VCaP (cell line): ENCODE results near the gene RPA1.

Experiments
- H3K27ac ChIP-seq: fragments of 450-650 bp; 2 replicates; pipeline ENCODE4 v1.5.1; 2017
- TF ChIP-seq, protein P1 (sequence below): fragments of 450-650 bp; conservative IDR thresholded peaks from 2 replicates; pipeline ENCODE4 v1.5.1; 2017; ENCODE audit warnings: mild to moderate bottlenecking, moderate library complexity

Gene RPA1

DNA sequence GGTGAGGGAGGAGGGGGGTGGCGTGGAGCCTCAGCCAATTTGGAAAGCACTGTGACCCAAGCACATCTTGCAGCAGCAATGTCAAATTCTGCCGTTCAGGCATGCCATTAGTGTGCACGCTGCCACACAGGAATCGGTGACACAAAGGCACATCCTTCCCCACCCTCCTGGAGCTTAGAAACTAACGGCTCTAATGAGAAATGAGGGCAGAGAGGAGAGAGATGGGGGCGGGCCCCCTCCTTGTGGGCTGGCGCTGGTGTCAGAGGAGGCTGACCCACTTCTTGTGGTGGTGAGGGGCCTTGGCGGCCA is 100.5 kb downstream of the RPA1 start:
- H3K27ac ChIP-seq, result no peak overlapping the region
- TF ChIP-seq, protein P1, sequence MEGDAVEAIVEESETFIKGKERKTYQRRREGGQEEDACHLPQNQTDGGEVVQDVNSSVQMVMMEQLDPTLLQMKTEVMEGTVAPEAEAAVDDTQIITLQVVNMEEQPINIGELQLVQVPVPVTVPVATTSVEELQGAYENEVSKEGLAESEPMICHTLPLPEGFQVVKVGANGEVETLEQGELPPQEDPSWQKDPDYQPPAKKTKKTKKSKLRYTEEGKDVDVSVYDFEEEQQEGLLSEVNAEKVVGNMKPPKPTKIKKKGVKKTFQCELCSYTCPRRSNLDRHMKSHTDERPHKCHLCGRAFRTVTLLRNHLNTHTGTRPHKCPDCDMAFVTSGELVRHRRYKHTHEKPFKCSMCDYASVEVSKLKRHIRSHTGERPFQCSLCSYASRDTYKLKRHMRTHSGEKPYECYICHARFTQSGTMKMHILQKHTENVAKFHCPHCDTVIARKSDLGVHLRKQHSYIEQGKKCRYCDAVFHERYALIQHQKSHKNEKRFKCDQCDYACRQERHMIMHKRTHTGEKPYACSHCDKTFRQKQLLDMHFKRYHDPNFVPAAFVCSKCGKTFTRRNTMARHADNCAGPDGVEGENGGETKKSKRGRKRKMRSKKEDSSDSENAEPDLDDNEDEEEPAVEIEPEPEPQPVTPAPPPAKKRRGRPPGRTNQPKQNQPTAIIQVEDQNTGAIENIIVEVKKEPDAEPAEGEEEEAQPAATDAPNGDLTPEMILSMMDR, result no peak

DNA sequence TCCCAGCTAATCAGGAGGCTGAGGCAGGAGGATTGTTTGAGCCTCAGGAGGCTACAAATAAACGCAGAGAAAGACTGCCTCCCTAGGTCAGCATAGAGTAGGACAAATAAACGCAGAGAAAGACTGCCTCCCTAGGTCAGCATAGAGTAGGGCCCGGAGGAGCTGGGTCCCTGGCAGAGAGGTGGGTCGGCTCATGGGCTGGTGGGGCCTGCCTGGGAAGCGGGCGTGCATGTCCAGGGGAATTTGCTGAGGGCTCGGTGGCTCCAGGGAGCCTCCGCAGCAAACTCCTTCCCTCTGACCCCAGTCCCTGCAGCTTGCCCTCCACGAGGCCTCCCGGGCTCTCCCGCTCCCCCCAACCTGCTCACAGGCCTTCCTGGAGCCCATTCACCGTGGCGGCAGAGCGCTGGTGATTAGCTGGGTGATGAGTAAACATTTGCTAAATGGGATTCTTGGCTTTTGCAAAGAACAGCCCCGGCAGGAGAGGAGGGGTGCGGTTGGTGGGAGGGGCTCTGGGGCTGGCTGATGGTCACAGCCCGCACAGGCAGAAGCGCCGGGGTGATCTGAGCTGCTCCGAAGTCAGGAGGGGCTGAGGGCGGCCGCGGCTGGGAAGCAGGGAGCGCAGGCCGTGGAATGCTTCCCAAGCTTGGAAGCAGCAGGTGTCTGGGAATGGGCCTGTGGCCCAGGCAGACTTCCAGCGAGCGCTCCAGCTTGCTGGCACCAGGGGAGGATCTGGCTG is 102.2 kb downstream of the RPA1 start:
- TF ChIP-seq, protein P1, result no peak
- H3K27ac ChIP-seq, result peak overlapping the region; percentile 47; the same call in 1 of the 2 replicates

DNA sequence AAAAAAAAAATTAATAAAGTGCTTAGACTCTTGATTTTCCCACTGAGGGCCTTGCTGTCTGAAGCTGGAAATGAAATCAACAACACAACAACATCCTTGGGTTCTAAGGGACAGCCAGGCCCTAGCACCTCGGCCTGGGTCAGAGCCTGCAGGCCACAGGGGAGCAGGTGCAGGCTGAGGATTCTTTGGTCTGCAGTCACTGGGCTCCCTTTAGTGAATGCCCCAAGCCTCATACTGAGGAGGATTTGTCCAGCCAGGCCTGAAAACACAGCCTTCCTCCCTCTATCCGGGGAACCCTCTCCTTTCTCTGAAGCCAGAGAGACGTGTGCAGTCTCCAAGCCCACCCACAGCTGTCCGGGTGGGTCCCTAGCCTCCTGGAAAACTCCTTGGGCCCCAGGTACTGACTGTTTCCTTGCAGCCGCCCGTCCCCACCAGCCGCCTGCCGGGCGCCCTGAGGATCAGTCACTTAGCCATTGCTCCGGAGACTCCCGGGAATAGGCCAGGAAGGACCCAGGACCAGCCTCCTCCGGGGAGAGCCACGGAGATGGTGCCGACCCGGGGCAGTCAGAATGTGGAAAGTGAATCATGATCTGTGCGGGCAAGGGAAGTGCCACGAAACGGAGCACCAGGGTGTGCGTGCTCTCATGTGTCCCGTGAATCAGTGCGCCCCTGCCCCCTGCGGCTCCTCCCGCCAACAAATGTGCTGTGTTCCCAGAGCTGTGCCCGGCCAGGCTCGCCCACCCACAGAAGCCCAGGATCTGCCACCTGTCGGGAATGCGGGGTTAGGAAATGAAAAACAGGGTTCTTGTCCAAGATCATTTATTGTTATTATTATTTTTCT is 104.3 kb downstream of the RPA1 start:
- no peak overlapping the region for H3K27ac ChIP-seq

DNA sequence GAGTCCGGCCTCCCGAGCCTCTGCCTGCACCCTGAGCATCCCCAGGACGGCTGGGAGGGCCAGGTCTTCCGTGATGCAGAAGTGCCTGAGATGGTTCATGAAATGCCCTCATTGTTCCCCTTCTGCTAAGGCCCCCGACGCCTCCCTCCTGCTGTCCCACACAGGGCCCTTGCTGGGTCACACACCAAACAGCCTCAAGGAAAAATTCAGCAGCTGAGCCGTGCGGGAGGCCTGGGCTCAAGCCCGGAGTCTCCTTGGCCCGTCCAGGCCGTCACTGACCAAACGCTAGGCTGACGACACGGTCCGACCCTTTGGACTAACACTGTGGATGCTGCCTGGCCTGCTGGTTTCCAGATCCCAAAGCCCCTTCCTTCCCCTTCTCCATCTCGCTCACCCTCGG is 105.1 kb downstream of the RPA1 start:
- TF ChIP-seq, protein P1, result no peak
- H3K27ac ChIP-seq, result no peak overlapping the region

More for the DNA sequence above, 104.3 kb downstream of the RPA1 start:
- TF ChIP-seq, protein P1, result no peak

DNA sequence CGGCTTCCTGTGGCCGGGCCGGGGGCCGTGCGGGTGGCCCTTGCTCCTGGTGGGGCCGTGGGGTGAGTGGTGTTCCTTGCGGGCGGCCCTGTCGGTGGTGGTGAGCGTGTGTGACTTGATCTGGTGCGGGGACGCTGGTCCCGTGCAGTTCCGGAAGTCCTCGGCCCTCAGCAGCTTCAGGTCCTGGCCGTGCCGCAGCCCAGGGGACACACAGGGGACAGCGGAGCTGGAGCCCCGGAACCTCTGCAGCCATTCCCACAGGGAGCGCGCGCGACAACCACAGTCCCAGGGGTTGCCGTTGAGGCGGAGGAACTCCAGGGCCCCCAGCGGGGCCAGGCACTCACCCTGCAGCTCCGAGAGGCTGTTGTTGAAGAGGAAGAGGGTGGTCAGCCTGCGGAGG is 107.0 kb downstream of the RPA1 start:
- TF ChIP-seq, protein P1, result no peak
- no peak overlapping the region for H3K27ac ChIP-seq

DNA sequence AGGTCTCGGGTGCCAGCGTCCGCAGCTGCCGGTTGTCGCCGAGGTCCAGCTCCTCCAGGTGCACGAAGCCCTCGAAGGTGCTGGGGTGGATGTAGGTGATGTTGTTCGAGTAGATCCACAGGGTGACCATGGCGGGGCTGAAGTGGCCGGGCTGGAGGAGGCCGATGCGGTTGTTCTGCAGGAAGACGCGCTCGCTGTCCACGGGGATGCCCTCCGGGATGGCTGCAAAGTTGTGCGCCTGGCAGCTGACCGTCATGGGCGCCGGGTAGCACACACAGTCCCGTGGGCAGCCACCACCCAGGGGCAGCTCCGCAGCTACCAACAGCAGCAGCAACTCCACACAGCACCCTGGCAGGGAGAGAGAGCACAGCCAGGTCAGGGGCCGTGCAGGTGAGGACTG is 107.7 kb downstream of the RPA1 start:
- TF ChIP-seq, protein P1, result no peak
- H3K27ac ChIP-seq, result no peak overlapping the region

DNA sequence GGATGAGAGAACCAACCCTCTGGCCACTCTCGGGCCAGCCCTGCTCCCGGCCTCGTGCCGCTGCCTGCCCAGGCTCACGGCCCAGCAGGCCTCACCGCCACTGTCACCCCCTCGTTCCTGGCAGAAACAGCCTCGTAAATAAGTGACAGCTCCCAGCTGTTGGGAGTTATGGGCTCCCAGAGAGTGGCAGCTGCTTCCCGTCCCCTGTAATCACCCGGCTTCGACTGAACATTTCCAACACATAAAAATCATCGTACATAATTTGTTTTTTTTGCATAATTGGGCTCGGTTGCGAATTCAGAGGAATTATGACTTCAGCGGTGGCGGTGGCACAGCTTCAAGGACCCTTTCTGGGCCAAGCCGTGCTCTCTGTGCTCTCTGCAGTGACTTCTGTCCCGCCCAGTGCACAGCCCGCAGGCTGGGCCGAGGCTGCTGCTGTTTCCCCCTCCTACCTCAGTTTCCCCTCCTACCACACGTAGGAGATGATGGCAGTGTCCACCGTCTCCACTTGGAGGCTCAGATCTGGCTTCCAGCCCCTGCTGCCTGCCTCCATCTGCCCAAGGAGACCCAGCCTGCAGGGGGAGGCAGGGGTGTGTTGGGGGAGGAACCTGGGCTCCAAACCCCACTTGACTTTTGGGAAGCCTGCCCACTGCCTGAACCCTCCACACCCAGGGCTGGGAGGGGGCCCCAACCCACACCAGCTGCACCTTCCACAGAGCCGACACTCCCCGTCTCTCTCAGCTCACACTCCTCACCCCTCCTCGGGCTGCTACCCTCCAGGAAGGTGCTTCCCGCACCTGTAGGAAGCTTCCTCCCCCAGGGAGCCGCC is 110.4 kb downstream of the RPA1 start:
- no peak overlapping the region for H3K27ac ChIP-seq
- TF ChIP-seq, protein P1, result no peak
